Psoas muscle (tissue), 8 donors: ENCODE data around the gene C1orf210. TPM values are rescaled to one million over a fixed set of nuclear protein-coding genes. Genes with fewer than 3 reads are reported as not detected.

ENCODE experiments used
- ATAC-seq, 4 donors: fragments of 200-7000 bp; cut with Tn5 transposase; one replicate each; pipeline ENCODE4 v1.9.1; 2020; ENCODE audit warnings: moderate library complexity in 3 of 4, mild to moderate bottlenecking in 2 of 4
- DNase-seq, 2 donors: peaks; one replicate each; pipeline ENCODE4 v3.0.0-alpha.2; 2020
- H3K27ac ChIP-seq: fragments of 200-600 bp; one replicate; pipeline ENCODE4 v1.8.0; 2022
- H3K27me3 ChIP-seq, 3 donors: fragments of 200-600 bp in 1 of 3; one replicate each; pipeline versions ENCODE4 v1.6.1 to v1.8.0; 2013 to 2022; ENCODE audit warnings: low read length in 2 of 3, mild to moderate bottlenecking in 2 of 3, moderate library complexity in 1 of 3; ENCODE audit not compliant: insufficient read depth in 3 of 3
- H3K36me3 ChIP-seq, 2 donors: fragments of 200-600 bp in 1 of 2; one replicate each; pipeline versions ENCODE4 v1.6.1 to v1.8.0; 2013 to 2022; ENCODE audit warnings: low read depth in 1 of 2, mild to moderate bottlenecking in 1 of 2, moderate library complexity in 1 of 2; ENCODE audit not compliant: insufficient read depth in 1 of 2
- H3K4me1 ChIP-seq: fragments of 200-600 bp; one replicate; pipeline ENCODE4 v1.8.0; 2022
- H3K4me3 ChIP-seq: fragments of 200-600 bp; one replicate; pipeline ENCODE4 v1.8.0; 2022; ENCODE audit warnings: mild to moderate bottlenecking
- H3K9me3 ChIP-seq: fragments of 200-600 bp; one replicate; pipeline ENCODE4 v1.8.0; 2022
- CTCF ChIP-seq: fragments of 200-600 bp; IDR thresholded peaks from one replicate; pipeline ENCODE4 v1.8.0; 2022; ENCODE audit warnings: antibody characterized with exemption
- WGBS, 3 donors: extraction: QIAGEN DNeasy Blood & Tissue Kit; methylation state at CpG; one replicate each; pipeline versions ENCODE4 v1.1.6 to v1.1.7; 2013; 5-methylcytosine and 5-hydroxymethylcytosine counted together
- intact Hi-C, 2 donors: fragments of 100-400 bp; cut with DNase I; formaldehyde crosslinking; loops; one replicate each; pipeline versions ENCODE4 v1.11.0 to v1.14.2; 2022
- polyA plus RNA-seq, 3 donors: library from polyadenylated mRNA; stranded (reverse); fragments of 200-250 nt; gene quantifications; one replicate each; pipeline ENCODE4 v1.2.3, GENCODE V29; 2013
- total RNA-seq, 4 donors: library from RNA; stranded (reverse); fragmentation: NEBNext Ultra II Directional in 2 of 4; extraction: Animal tissue kit (Norgen Biotek cat#: 25700) in 2 of 4; gene quantifications; one replicate each; pipeline versions ENCODE4 v1.2.1 to v1.2.4, GENCODE V29; 2021 to 2023
- donor health status: healthy with polysubstance abuse.
- donor health status: DM: no; HTN: no; CAD: no; lungs with moderate emphysema.
- donor health status: Bipolar disorder and iron deficiency.
- donor health status: healthy.
- donor health status: DM: yes; HTN: yes; CAD: no.
- donor health status: DM: no; HTN: no; CAD: no.
- donor health status: DM: no; HTN: no; CAD: no.
- donor health status: DM: yes; HTN: yes; CAD: no.

The C1orf210 gene
- total and polyA plus RNA-seq, 7 donors, result 0.12 TPM; not detected in 6

GRCh38 chr1:43270421-43271095 lies 14.8 kb downstream of the C1orf210 start:
- H3K4me1 ChIP-seq, result no peaks in the 10 kb centered on the region
- no peaks in the 10 kb centered on the region for H3K36me3 ChIP-seq
- no peak overlapping the region for H3K4me3 ChIP-seq
- ATAC-seq, result no peak
- intact Hi-C loops, result no loop called here
- H3K27me3 ChIP-seq, result peaks cover 0 to 32% (median 5%) of the 10 kb centered on the region in 3 donors
- no peak for TF ChIP-seq CTCF
- no peak for DNase-seq
- no peaks in the 10 kb centered on the region for H3K9me3 ChIP-seq
- 9 to 17% (median 12%) methylated on average over 29 of the region's 29 CpGs for WGBS, 3 donors
- H3K27ac ChIP-seq, result no peak overlapping the region

- ATAC-seq (no peak), DNase-seq (no peak)
- no peaks in the 10 kb centered on the region for H3K4me1 ChIP-seq
- no peak within 1 kb of the TSS for H3K27ac ChIP-seq
- TF ChIP-seq CTCF, result no peak
- H3K4me3 ChIP-seq, result no peak within 1 kb of the TSS
- H3K36me3 ChIP-seq, result no peaks in the 10 kb centered on the region
- intact Hi-C loops, result no loop called here
- no peaks in the 10 kb centered on the region for H3K9me3 ChIP-seq
- WGBS, 3 donors, result 65 to 81% (median 74%) methylated on average over 7 of the region's 7 CpGs
- H3K27me3 ChIP-seq, result peaks cover 0 to 32% (median 5%) of the 10 kb centered on the region in 3 donors
Measured at GRCh38 chr1:43269627-43270375, 15.6 kb downstream of the C1orf210 start, which contains the start of gene TMEM125. Gene TMEM125 (plus strand): TSS chr1:43269983. CDS start chr1:43272723, 2,740 bp downstream.

GRCh38 chr1:43267818-43268425 lies 17.5 kb downstream of the C1orf210 start:
- no peaks in the 10 kb centered on the region for H3K36me3 ChIP-seq
- 84 to 91% (median 86%) methylated on average over 3 of the region's 3 CpGs for WGBS, 3 donors

GRCh38 chr1:43267291-43267805 lies 18.0 kb downstream of the C1orf210 start:
- Histone ChIP-seq H3K4me3 (no peak overlapping the region), H3K36me3 (no peaks in the 10 kb centered on the region), H3K27ac (no peak overlapping the region), H3K27me3 (peaks cover 0 to 27% (median 3%) of the 10 kb centered on the region in 3 donors), H3K4me1 (no peaks in the 10 kb centered on the region), H3K9me3 (no peaks in the 10 kb centered on the region)
- no peak for DNase-seq
- intact Hi-C loops, result no loop called here
- 69 to 76% (median 70%) methylated on average over 9 of the region's 9 CpGs for WGBS, 3 donors
- no peak for ATAC-seq
- no peak for TF ChIP-seq CTCF

More at GRCh38 chr1:43267818-43268425, 17.5 kb downstream of the C1orf210 start:
- Histone ChIP-seq H3K27me3 (peaks cover 0 to 29% (median 3%) of the 10 kb centered on the region in 3 donors), H3K27ac (no peak overlapping the region), H3K4me3 (no peak overlapping the region), H3K9me3 (no peaks in the 10 kb centered on the region), H3K4me1 (no peaks in the 10 kb centered on the region)
- intact Hi-C loops, result no loop called here
- DNase-seq (no peak), ATAC-seq (no peak)
- no peak for TF ChIP-seq CTCF
